HG03342 (cell line): ENCODE data around the gene PROZ.
A peak's percentile ranks its signal among the peaks of the same experiment; 100 is the strongest.

Source experiments
- ATAC-seq: cut with Tn5 transposase; IDR thresholded peaks from one replicate; pipeline ENCODE4 v1.9.1; 2021; ENCODE audit warnings: mild to moderate bottlenecking, moderate library complexity; ENCODE audit not compliant: unreplicated experiment

The PROZ gene

DNA sequence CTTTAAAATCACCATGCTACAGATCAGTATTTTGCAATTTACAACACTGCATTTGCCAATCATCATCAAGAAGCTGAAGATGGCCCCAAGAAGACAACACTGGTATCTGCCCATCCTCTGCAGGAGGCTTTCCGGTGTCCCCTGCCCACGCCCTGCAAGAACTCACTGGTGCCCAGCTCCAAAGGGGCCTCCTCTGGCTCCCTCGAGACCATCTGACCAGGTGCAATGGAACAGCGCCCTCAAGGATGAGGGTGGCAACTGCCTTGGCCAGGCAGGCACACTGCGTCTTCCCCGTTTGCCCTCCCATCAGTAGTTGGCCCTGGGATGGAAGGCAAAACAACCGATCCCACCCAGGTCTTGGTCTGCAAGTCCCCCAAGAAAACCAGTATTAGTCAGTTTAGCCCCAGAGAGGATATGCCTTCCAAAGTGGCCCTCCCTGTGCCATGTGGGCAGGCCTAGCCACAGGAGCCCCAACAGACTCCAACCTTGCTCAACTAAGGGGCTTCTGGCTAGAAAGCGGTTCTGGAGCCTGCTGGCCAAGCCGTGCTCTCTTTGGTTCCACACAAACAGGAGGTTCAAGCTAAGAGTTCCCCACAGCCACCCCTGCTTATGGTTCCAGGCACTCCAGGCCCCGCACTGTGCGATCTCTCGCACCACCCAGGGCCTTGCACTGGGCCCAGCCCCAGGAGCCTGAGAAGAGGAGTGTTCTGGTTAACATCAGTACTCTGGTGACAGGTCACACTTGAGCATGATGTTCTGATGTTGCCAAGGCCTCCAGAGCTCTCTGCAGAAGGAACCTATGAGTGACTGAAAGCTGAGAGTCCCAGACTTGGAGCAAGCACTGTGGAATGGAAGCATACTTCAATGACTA is 45.3 kb downstream of the PROZ start:
- ATAC-seq: no peak

- ATAC-seq: no peak
Observed at GRCh38 chr13:113204378-113204734, 45.9 kb downstream of the PROZ start.

- ATAC-seq: no peak
Observed at GRCh38 chr13:113205428-113205931, 47.0 kb downstream of the PROZ start.

GRCh38 chr13:113207460-113207859 is 49.0 kb downstream of the PROZ start:
- no peak for ATAC-seq

DNA sequence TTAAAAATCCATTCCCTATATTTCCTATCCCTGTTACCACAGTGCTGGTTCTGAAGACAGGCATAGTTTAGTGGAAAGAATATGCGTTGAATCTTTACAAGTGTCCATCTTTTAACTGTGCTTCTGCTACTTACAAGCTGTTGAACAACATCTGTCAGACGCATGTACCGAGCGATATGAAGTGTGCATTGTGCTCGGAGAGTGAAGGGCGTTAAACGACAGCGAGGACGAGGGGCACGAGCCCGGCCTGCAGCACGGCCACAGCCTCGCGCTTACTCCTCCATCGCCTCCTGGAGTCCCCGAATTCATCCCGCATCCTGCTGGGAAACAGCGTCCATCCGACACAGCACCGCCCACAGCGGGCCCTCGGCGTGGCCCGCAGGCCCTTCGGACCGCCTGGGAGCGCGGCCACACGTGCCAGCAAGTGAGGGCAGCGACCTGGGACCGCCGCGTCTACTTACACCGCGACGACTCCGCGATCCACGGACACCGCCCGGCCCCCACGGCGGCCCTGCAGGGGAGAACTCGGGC is 49.5 kb downstream of the PROZ start:
- ATAC-seq: no peak

DNA sequence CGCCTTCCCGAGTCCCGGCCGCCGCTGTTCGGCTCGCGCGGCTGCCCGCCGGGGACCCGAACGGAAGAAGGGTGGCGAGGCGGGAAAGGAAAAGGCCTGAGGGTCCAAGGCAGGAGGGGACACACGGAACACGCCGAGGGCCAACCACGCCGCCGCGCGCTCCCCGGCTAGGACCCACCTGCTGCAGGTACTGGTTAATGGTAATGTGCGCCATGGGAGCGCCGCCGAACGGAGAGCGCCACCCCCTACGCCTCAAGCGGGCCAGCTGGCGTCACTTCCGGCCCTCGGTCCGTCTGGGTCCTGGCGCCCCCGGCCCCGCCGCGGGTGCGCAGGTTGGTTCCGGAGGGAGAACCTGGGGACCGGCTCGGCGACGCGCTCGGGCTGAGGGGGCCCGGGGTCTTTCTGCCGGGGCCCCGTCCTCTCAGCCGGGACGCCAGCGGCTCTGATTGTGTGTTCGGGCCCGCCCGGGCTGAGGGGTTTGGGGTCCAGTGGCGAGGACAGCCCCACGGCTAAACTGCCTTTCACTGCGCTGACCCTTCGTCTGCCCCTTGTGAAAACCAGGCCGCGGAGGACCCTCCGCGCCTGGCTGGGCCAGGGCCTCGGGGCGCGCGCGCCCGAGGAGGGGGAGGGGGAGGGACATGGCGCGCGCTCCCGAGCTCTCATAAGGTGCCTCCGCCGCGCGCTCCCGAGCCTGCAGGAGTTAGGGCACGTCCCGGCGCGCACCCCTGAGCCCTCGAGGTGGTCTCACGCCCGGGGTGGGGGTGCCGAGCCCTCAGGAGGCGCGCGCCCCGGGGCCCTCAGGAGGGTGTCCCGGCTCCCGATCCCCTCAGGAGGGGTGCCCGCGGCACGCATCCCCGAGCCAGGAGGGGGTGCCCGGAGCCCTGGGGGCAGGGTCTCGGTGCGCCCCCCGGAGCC is 50.2 kb downstream of the PROZ start, which contains the start of gene PCID2:
TSS of gene PCID2 (minus strand) at position 249 of the 915 bp plus-strand sequence. CDS start at position 214, 35 bp downstream.
- ATAC-seq: peak; percentile 77

GRCh38 chr13:113209336-113209758 is 50.9 kb downstream of the PROZ start, which contains the start of gene CUL4A:
CUL4A (plus strand) TSS chr13:113209613; CDS start chr13:113209628, 15 bp downstream.
- peak; percentile 34 for ATAC-seq

- ATAC-seq: peak; percentile 32
Observed at GRCh38 chr13:113209759-113210421, 51.4 kb downstream of the PROZ start.

DNA sequence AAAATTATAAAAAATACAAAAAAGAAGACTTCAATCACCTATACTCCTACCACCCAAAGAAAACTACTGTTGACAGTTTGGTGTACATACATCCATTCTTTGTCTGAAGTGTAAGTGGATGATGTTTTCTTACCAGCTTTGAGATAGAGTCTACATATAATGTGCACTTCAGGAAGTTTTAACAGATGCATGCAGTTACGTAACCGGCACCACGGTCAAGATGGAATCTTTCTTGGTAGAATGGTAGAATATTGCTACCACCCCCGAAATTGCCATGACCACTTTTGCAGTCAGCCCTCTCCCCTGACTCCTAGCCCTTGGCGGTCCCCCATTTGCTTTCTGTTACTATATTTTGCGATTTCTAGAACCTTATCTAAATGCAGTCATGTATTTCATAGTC is 52.4 kb downstream of the PROZ start:
- no peak for ATAC-seq

DNA sequence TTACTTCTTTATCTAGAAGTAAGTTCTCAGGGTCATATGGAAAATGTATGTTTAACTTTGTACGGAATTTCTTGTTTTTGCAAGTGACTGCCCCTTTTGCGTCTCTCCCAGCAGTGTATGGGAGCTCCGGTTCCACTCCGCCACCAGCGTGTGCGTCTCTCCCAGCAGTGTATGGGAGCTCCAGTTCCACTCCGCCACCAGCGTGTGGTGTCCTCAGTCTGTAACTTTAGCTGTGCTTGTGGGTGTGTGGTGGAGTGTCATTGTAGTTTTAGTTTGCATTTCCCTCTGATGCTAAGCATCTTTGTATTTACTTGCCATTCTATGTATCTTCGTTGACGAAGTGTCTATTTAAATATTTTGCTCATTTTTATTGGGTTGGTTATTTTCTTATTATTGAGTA is 53.3 kb downstream of the PROZ start:
- ATAC-seq: no peak

GRCh38 chr13:113216254-113217048 is 58.0 kb downstream of the PROZ start:
- no peak for ATAC-seq

DNA sequence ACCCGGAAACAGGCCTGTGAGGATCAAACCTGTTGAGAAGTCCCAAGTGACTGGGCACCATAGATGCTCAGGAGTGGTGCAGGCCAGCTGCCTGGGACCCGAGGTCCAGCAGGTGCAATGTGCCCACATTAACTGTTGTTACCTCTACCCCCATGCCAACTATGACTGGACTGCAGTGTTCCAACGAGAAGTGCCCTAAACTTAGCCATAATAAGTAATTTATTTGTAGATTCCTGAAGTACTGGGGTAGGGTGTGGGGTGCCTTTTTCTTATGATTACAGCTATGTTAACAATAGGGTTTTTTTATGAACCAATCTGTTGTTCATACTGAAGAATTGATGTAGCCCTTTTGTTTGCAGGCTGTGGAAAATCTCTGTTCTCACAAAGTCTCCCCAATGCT is 60.1 kb downstream of the PROZ start:
- ATAC-seq: no peak

DNA sequence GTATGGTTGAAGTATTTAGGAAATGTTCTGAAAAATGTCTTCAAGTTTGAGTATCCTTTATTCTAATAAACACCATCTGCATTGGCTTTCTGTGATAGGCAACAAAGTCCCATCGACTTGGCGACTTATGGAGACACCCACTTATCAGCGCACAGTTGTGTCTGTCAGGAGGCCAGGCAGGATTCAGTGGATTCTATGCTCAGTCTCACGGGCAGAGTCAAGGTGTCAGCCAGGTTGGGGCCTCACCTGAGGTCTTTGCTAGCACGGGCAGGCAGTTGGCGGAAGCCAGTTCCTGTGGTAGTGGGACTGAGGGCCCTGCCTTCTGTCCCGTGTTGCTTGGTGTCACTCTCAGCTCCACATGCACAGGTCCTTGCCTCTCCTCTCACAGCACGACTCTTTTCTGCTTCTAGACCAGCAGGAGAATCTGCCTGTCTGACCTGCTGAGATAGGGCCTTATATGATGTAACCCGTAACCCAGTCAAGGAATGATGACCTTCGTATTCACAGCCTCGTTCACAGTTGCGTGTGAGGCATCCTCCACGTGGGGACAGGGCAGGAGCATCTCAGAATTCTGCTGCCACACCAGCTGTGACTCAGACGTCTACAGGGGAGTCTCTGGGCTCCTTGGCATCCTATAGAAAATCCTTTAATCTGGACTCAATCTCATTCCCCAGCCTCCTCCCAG is 61.0 kb downstream of the PROZ start:
- no peak for ATAC-seq

GRCh38 chr13:113220141-113220598 is 61.7 kb downstream of the PROZ start:
- ATAC-seq: no peak

DNA sequence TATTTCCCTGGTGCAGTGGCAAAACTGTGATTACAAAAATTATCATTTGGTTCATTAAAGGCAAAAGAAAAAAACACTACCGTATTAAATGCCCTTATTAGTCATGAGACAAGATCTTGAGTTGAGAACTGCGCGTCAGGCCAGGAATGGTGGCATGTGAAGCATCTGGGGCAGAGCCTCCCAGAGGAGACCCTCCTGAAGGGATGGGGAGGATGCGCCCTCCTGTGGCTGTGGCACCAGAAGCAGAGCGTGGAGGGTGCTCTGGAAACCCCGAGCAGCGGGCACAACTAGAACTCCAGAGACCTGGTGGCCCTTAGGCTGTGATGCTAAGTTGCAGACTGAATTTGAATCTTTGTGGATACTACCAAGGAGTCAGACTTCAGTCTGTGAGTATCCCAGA is 62.4 kb downstream of the PROZ start:
- ATAC-seq: no peak
